GM23338 (cell line): ENCODE measurements around the gene FCHO2. TPM values are rescaled to one million over a fixed set of nuclear protein-coding genes. Genes with fewer than 3 reads are reported as not detected.

Source experiments
- ATAC-seq: fragments of 200-7000 bp; cut with Tn5 transposase; 3 replicates; pipeline ENCODE4 v1.9.1; 2020
- DNase-seq: peaks from one replicate; pipeline ENCODE4 v3.0.0-alpha.2; 2015; ENCODE audit warnings: low spot score
- H2AFZ ChIP-seq: fragments of 200-600 bp; sonication (generic); 2 replicates; pipeline ENCODE4 v1.8.0; 2016; ENCODE audit warnings: antibody characterized with exemption, mild to moderate bottlenecking, moderate library complexity
- H3F3A ChIP-seq: fragments of 200-600 bp; sonication (generic); replicated peaks from 2 replicates; pipeline ENCODE4 v1.8.0; 2017; ENCODE audit warnings: antibody characterized with exemption, mixed run types, low read depth
- H3K27ac ChIP-seq: fragments of 200-600 bp; sonication (generic); 2 replicates; pipeline ENCODE4 v1.6.1; 2016; ENCODE audit warnings: low read depth
- H3K27me3 ChIP-seq: fragments of 200-600 bp; sonication (generic); 2 replicates; pipeline ENCODE4 v1.8.0; 2016; ENCODE audit warnings: mild to moderate bottlenecking, mixed run types, moderate library complexity; ENCODE audit not compliant: insufficient read depth
- H3K36me3 ChIP-seq: fragments of 200-600 bp; sonication (generic); 2 replicates; pipeline ENCODE4 v1.8.0; 2016; ENCODE audit warnings: mild to moderate bottlenecking; ENCODE audit not compliant: insufficient read depth
- H3K4me1 ChIP-seq: fragments of 200-600 bp; sonication (generic); 2 replicates; pipeline ENCODE4 v1.8.0; 2016; ENCODE audit warnings: mild to moderate bottlenecking, moderate library complexity; ENCODE audit not compliant: insufficient read depth
- H3K4me2 ChIP-seq: fragments of 200-600 bp; sonication (generic); 2 replicates; pipeline ENCODE4 v1.7.1; 2017; ENCODE audit warnings: mixed run types
- H3K4me3 ChIP-seq: fragments of 200-600 bp; sonication (generic); 2 replicates; pipeline ENCODE4 v1.6.1; 2016; ENCODE audit warnings: mixed run types
- H3K79me2 ChIP-seq: fragments of 200-600 bp; sonication (generic); replicated peaks from 2 replicates; pipeline ENCODE4 v1.8.0; 2017; ENCODE audit warnings: mild to moderate bottlenecking; ENCODE audit not compliant: insufficient read depth
- H3K9me2 ChIP-seq: fragments of 200-600 bp; sonication (generic); 2 replicates; pipeline ENCODE4 v1.8.0; 2017; ENCODE audit not compliant: insufficient read depth
- H4K20me1 ChIP-seq: fragments of 200-600 bp; sonication (generic); replicated peaks from 2 replicates; pipeline ENCODE4 v1.8.0; 2017; ENCODE audit warnings: mild to moderate bottlenecking; ENCODE audit not compliant: insufficient read depth
- H3K27ac Mint-ChIP-seq: 2 replicates; pipeline ENCODE4 v1.8.0; 2020; ENCODE audit warnings: inconsistent platforms, mild to moderate bottlenecking, moderate library complexity, mixed read lengths
- H3K27me3 Mint-ChIP-seq: 3 replicates; pipeline ENCODE4 v1.8.0; 2022; ENCODE audit warnings: low read depth, mild to moderate bottlenecking, moderate library complexity, mixed read lengths, inconsistent platforms; ENCODE audit not compliant: insufficient read depth, poor library complexity
- H3K36me3 Mint-ChIP-seq: 3 replicates; pipeline ENCODE4 v1.8.0; 2021; ENCODE audit warnings: low read depth, mild to moderate bottlenecking, inconsistent platforms, moderate library complexity, mixed read lengths
- H3K4me1 Mint-ChIP-seq: 3 replicates; pipeline ENCODE4 v1.8.0; 2020; ENCODE audit warnings: mild to moderate bottlenecking, inconsistent platforms, mixed read lengths
- H3K4me3 Mint-ChIP-seq: 3 replicates; pipeline ENCODE4 v1.8.0; 2021; ENCODE audit warnings: moderate library complexity, mild to moderate bottlenecking, inconsistent platforms, mixed read lengths
- H3K9me3 Mint-ChIP-seq: 3 replicates; pipeline ENCODE4 v1.8.0; 2020; ENCODE audit warnings: moderate library complexity, mild to moderate bottlenecking, inconsistent platforms, mixed read lengths
- EZH2 ChIP-seq: fragments of 200-600 bp; sonication (generic); IDR thresholded peaks from one replicate; pipeline ENCODE4 v1.8.0; 2017; ENCODE audit warnings: antibody characterized with exemption, mild to moderate bottlenecking, low read depth; ENCODE audit not compliant: unreplicated experiment
- EZH2phosphoT487 ChIP-seq: fragments of 200-600 bp; sonication (generic); IDR thresholded peaks from one replicate; pipeline ENCODE4 v1.8.1; 2018; ENCODE audit warnings: antibody characterized with exemption; ENCODE audit not compliant: unreplicated experiment
- JUNB ChIP-seq: IDR thresholded peaks from one replicate; pipeline ENCODE4 v1.6.1; 2016; ENCODE audit warnings: antibody characterized with exemption; ENCODE audit not compliant: unreplicated experiment
- NANOG ChIP-seq: IDR thresholded peaks from 2 replicates; pipeline ENCODE4 v1.6.1; 2016; ENCODE audit warnings: antibody characterized with exemption, borderline replicate concordance
- POLR2AphosphoS5 ChIP-seq: IDR thresholded peaks from 2 replicates; pipeline ENCODE4 v1.6.1; 2016; ENCODE audit warnings: antibody characterized with exemption, low read depth
- STAT1 ChIP-seq: IDR thresholded peaks from one replicate; pipeline ENCODE4 v1.6.1; 2016; ENCODE audit warnings: antibody characterized with exemption; ENCODE audit not compliant: unreplicated experiment
- ZNF114 ChIP-seq: fragments of 250-450 bp; sonication (Bioruptor Pico); IDR thresholded peaks from 2 replicates; pipeline ENCODE4 v1.5.0; 2020; ENCODE audit warnings: mild to moderate bottlenecking, moderate library complexity
- ZNF331 ChIP-seq: fragments of 250-450 bp; sonication (Bioruptor Pico); IDR thresholded peaks from 2 replicates; pipeline ENCODE4 v1.5.0; 2020; ENCODE audit warnings: low read depth, mild to moderate bottlenecking, moderate library complexity
- ZNF462 ChIP-seq: fragments of 250-450 bp; sonication (Bioruptor Pico); IDR thresholded peaks from 2 replicates; pipeline ENCODE4 v1.5.0; 2020; ENCODE audit warnings: mild to moderate bottlenecking, moderate library complexity
- polyA plus RNA-seq: library from polyadenylated mRNA; unstranded; fragments of >200 nt; fragmentation: Nextera tagmentation; extraction: Ambion mirVana; gene quantifications from 2 replicates; pipeline ENCODE4 v1.2.1, GENCODE V29; 2016
- total RNA-seq: library from RNA; depleted of rRNA; stranded (reverse); fragments of >200 nt; shearing (Covaris generic); gene quantifications from 2 replicates; pipeline ENCODE4 v1.2.3, GENCODE V29; 2014

The FCHO2 gene
- total and polyA plus RNA-seq, 2 experiments from 2014 or later: 8.4 to 10.1 TPM

DNA sequence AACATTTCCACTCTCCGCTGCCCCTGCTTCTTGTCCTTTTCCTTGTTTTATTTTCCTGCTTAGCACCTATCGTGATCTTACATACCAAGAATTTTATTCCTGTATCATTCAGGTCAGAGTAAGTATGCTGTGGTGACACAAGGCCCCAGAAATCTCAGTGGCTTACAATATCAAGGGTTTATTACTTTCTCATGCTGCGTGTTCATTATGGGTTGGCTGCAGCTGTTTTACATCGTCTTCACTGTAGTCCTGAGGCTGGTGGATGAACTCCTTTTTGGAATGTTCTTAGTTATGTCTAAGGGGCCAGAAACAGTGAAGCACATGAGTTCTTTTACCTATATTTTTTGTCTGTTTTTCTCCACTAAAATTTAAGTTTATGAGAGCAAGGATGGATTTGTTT, 51.2 kb downstream of the FCHO2 start:
- no peak overlapping the region for H2AFZ ChIP-seq
- H3K27me3 ChIP-seq: no peaks in the 10 kb centered on the region
- H3K4me3 ChIP-seq: no peak overlapping the region
- TF ChIP-seq STAT1: no peak
- TF ChIP-seq JUNB: no peak
- TF ChIP-seq ZNF331 (CRISPR knock-in tag): no peak
- no peak for TF ChIP-seq EZH2
- no peak for TF ChIP-seq ZNF462
- TF ChIP-seq NANOG: no peak
- TF ChIP-seq ZNF114 (CRISPR knock-in tag): no peak
- TF ChIP-seq POLR2AphosphoS5: no peak
- no peak for TF ChIP-seq EZH2phosphoT487
- DNase-seq (no peak), ATAC-seq (no peak)
- H3K4me1 ChIP-seq: peaks cover 18% of the 10 kb centered on the region; the same call in 1 of the 2 replicates
- H3K36me3 ChIP-seq: no peaks in the 10 kb centered on the region
- H3K79me2 ChIP-seq: no peaks in the 10 kb centered on the region
- peaks cover 16% of the 10 kb centered on the region for H3K4me1 Mint-ChIP-seq
- no peak overlapping the region for H3K4me3 Mint-ChIP-seq
- no peaks in the 10 kb centered on the region for H3K9me2 ChIP-seq
- no peaks in the 10 kb centered on the region for H3K27me3 Mint-ChIP-seq
- H4K20me1 ChIP-seq: no peaks in the 10 kb centered on the region
- H3F3A ChIP-seq: no peaks in the 10 kb centered on the region
- no peaks in the 10 kb centered on the region for H3K36me3 Mint-ChIP-seq
- H3K27ac ChIP-seq: no peak overlapping the region
- no peak overlapping the region for H3K4me2 ChIP-seq
- no peaks in the 10 kb centered on the region for H3K9me3 Mint-ChIP-seq
- H3K27ac Mint-ChIP-seq: no peak overlapping the region
